ENCODE data around the gene STAT5A.
A peak's percentile ranks its signal among the peaks of the same experiment; 100 is the strongest.
"Not testable (repeated sequence)": the region's sequence is repeated elsewhere in the genome, so short reads cannot be mapped to it uniquely, and the experiment has no call there.

Gene STAT5A

DNA sequence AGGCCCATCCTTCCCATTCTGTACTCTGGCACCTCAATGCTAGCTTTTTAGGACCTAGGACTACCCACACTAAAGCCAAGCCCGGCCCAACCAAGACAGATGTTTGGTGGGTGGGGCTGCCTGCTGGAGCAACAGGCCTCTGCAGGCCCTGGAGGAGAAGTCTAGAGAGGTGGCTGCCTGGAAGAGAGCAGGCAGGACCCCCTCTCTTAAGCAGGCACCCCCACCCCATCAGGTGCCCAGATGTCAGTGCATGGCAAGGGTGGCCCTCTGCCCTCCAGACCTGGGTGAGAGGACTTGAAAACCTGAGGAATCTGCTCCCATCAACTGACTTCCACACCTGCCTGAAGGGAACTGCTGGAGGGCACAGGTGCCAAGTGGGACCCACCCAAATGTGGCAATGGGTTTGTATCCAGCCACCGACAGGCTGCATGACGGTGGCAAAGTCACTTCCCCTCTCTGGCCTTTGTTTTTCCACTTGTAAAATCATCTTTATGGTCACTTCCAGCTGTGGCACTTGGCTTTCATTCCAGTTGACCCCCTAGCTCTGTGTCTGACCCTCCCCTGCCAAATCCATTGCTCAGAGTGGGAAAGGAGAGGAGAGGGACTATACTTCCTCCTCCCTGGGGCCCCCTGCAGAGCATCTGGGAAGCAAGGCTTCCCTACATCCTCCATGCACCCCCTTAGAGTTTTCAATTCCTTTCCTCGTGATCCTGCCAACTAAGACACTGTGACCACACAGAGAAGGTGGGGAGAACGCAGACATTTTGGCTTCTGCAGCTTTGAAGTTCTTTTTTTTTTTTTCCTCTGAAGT, 1.7 kb upstream of the STAT5A start:
- no peak for DNase-seq

DNA sequence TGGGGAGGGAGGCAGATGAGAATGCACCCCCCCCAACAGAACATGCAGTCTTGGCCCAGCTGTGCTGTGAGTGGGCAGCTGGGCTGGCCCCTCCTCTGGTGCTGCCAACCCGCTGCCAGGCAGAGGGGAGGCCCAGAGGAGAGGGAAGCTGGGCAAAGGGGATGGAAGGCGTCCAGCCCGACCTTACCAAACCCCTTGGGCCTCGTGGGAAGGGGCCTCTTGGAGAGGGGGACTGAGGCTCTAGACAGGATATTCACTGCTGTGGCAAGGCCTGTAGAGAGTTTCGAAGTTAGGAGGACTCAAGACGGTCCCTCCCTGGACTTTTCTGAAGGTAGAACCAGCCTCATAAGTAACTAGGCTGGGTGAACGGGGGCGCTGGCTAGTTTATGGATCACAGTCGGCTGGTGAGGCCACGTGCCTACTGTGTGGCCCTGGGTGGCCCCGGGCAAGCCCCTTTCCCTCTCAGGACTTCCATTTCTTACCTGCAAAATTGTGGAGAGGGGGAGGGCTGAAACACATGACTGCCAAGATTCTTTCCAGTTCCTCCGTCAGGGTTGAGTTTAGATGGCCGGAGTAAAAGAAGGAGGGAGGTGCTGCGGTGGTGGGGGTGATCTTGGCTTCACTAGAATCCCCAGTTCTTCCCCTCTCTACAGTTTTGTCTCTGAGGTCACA, 857 bp upstream of the STAT5A start:
- peak in 1 of 4 experiments; percentile 27 for DNase-seq

DNA sequence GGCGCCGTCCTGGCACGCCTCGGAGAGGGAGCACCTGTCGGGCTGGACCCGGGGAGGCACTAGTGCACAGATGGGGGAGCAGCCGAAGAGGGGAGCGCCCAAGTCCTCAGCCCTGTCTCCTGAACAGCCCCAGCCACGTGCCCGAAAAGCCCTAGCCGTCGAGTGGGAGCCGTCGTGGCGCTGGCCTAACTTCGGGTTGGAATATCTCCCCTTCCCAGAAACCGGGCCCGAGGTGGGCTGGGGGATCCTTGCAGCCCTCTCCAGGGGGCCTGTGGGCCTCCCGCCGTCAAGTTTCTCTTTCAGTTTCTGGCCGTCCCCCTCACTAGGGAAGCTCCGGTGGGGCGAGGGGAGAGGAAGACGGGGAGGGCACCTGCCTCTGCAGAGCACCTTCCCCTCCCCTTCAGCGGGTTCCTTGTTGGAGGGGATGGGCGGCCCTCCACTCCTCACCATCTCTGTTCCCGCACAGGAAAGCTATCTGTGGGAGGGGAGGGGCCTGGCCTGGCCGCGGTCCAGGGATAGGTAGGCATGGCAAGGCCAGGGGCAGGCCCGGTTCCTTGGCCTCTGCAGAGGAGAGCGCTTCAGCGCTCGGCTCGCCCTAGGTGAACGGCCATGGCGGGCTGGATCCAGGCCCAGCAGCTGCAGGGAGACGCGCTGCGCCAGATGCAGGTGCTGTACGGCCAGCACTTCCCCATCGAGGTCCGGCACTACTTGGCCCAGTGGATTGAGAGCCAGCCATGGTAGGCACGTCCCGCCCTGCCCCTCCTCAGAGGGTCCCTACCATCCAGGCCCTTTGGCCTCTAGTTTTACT, 709 bp downstream of the STAT5A start:
- peak in 2 of 4 experiments; percentile 39 to 46 for DNase-seq

DNA sequence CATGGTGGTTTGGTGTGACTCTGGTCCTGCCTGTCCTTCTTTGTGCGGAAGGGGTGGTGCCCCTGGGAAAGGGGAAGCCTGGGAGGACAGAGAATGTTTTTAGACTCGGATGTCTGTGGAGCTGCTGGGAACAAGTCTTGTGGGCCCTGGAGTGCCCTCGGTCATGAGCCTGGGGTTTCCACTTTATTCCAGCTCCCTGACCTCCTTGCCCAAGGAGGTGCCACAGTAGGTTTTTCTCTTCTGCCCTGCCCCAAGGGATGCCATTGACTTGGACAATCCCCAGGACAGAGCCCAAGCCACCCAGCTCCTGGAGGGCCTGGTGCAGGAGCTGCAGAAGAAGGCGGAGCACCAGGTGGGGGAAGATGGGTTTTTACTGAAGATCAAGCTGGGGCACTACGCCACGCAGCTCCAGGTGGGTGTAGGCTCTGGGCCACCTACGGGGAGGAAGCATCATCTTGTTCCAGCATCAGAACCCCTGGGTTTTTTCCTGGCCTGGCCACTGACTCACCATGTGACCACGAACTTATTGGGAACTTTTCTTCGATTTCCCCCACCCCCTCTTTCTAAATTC, 1.4 kb downstream of the STAT5A start:
- DNase-seq = no peak

DNA sequence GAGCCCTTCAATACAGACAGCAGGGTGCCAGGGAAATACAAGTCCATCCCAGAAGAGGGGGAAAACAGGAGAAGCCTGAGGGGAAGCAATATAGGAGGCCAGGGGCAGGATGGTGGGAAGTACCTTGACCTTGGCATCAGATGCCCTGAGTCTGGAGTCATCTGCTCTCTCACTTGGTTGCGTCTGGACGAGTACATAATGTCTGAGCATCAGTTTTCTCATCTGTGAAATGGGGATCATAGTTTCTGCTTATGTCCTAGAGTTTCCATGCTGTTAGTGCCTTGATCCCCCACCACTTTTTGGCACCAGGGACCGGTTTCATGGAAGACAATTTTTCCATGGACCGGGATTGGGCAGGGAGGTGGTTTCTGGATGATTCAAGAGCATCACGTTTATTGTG, 2.3 kb downstream of the STAT5A start:
- no peak for DNase-seq

DNA sequence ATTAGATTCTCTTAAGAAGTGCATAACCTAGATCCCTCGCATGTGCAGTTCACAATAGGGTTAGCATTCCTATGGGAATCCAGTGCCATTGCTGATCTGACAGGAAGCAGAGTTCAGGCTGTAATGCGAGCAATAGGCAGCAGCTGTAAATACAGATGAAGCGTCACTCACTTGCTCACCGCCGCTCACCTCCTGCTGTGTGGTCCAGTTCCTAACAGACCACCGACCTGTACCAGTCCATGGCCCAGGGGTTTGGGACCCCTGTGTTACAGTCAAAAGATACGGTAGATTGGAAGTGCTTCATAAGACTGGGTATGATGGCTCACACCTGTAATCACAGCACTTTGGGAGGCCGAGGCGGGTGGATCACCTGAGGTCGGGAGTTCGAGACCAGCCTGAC, 2.8 kb downstream of the STAT5A start:
- no peak for DNase-seq

DNA sequence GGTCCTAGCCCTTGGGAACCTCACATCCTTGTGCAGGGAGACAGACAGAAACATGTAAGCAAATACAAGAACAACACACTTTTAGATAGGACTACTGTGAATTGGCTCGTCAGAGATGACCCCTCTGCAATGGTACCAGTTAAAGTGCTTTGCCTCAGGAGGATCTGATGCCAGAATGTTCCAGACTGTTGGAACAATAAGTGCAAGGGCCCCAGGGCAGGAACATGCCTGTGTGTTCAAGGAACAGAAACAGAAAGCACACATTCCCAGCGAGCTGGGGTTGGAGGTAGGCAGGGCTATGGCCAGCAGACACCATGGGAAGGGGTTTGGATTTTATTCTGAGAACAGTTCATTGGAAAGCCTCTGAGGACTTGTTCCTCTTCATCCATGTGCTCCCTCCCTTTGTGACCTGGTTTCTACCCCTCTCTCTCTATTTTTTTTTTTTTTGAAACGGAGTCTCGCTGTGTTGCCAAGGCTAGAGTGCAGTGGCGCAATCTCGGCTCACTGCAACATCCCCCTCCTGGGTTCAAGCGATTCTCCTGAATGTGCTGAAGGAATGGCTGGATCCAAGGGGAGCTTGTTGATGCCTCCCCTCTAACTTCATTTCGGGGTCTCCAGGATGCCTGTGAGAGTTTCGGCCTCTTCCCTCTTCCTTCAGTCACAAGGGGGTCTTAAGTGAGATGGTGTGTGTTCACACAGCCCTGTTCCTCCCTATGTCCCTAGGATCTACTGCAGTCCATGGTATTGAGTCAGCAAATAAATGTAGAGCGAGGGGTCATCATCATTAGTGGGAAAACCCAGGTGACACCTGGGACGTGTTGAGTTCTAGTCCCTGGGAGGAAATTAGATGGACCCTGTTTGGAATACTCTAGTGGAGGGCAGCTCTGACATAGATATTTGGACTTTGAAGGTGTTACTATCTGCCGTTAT, 6.4 kb downstream of the STAT5A start:
- DNase-seq = no peak

DNA sequence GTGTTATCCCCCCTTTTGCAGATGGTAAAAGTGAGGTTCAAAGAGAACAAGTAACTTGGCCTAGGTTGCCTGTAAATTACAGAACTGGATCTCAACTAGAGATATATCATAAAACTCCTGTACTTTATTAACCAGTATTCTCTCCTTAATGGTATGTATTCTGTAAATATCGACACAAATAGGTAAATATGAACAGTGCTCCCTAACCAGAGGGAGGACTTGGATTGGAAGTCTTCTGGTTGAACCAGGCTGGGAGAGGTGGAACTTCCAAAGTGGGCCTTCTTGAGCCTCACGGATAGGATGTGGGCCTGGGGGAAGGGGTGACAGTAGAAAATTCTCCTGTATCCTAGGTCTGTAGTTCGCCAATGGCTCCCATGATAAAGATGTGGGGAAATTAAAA, 7.7 kb downstream of the STAT5A start:
- DNase-seq = no peak

DNA sequence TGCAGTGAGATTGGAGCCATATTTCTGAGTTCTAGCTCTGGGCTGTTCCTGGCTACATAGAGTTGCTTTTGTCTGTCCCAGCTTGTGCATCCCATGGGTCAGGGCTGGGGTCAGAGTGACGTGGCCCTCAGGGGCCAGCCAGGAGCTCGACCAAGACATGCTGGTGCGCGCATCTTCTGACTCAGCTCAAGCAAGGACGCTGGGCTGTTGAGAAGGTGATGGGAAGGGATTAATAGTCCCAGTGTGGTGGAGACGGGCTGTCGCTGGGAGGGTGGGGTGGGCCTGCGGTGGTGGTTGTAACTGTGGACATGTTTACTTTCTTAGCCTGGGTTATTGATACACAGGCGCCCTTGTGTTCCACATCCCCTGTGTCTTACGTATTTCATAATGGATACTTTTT, 9.5 kb downstream of the STAT5A start:
- not testable (repeated sequence) for DNase-seq

DNA sequence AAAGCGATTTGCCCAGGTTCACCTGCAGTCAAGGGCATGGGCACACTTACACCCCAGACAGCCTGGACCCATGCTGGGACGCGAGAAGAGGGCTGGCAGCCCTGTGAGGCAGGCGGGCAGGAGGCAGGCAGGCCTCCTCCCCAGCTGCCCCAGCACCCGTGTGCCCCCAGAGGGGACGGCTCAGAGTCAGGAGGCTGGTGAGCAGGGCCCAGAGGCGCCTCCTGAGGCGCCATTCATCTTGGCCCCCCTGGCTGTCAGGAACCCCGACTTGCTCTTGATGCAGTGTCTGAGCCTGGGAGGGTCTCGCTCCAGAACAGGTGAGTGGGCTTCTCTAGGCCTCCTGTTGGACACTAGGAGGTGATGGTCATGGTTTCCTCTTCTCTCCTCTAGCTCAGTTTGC, 11.1 kb downstream of the STAT5A start:
- DNase-seq = not testable (repeated sequence)

DNA sequence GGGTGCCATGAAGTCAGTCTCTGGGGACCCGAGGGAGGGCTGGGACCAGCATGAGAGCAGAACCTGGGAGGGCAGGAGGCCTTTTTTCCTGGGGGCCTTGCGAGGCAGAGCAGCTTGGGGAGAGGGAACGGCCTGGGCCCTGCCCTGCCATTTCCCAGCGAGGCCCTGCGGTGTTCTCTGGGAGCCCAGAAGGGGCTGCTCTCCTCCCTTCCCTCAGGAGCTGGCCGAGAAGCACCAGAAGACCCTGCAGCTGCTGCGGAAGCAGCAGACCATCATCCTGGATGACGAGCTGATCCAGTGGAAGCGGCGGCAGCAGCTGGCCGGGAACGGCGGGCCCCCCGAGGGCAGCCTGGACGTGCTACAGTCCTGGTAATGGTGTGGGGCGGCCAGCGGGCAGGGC, 11.6 kb downstream of the STAT5A start:
- DNase-seq = not testable (repeated sequence)

DNA sequence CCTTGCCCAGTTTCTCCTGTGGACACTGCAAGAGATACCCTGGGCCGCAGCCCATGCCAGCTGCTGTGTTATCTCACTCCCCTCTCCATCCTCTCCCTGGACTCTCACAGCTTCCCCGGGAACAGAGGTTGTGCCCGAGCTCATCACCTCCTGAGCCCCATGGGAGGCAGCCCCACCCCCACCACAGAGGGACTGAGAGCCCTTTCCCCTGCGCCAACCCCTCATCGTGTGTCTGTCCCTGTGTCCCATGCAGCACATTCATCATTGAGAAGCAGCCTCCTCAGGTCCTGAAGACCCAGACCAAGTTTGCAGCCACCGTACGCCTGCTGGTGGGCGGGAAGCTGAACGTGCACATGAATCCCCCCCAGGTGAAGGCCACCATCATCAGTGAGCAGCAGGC, 12.7 kb downstream of the STAT5A start:
- no peak for DNase-seq

DNA sequence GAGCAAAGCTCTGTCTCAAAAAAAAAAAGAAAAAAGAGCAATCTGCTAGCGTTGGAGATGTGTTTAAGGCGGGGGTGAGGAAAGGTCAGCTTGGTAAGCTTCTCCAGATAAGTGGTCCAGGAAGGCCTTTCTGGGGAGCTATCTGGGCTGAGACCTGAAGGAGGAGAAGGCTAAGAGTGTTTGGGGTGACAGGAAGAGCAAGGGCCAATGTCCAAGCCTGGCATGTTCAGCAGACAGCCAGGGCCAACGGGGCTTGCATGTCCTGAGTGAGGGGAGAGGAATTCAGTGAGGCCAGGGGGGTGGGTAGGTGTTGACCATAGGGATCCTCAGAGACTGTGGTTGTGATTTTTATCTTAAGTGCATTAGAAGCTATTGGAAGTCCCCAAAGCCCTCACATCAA, 15.4 kb downstream of the STAT5A start:
- no peak for DNase-seq

DNA sequence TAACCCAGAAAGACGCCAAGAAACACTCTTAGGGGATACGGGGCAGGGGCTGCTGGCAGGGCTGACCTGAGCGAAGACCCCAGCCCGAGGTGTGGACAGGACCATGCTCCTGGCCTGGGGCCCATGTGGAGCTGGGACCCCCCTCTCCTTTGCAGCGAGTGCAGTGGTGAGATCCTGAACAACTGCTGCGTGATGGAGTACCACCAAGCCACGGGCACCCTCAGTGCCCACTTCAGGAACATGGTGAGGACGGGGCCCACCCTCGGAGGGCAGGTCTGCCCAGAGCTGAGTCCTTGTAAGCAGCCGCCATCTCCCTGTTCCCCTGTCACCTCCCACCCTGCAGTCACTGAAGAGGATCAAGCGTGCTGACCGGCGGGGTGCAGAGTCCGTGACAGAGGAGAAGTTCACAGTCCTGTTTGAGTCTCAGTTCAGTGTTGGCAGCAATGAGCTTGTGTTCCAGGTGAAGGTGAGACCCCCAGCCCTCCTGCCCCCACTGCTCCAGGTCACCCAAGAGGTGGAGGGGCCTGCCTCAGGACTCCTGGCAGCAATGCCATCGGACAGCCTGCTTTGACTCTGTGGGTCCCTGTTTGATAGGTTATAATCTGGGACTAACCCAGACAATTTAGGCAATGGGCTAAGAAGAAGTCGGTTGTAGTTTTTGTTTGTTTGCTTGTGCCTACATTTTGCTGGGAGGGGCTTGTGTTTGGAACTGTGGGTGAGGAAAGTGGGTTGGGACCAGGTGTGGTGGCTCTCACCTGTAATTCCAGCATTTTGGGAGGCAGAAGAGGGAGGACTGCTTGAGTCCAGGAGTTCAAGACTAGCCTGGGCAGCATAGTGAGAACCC, 16.1 kb downstream of the STAT5A start:
- DNase-seq = no peak

DNA sequence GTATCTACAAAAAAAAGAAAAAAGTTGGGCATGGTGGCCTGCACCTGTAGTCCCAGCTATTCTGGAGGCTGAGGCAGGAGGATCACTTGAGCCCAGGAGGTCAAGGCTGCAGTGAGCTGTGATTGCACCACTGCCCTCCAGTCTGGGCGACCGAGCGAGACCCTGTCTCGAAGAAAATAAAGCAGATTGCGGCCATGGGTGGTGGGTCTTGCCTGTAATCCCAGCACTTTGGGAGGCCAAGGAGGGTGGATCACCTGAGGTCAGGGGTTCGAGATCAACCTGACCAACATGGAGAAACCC, 16.7 kb downstream of the STAT5A start:
- not testable (repeated sequence) for DNase-seq

DNA sequence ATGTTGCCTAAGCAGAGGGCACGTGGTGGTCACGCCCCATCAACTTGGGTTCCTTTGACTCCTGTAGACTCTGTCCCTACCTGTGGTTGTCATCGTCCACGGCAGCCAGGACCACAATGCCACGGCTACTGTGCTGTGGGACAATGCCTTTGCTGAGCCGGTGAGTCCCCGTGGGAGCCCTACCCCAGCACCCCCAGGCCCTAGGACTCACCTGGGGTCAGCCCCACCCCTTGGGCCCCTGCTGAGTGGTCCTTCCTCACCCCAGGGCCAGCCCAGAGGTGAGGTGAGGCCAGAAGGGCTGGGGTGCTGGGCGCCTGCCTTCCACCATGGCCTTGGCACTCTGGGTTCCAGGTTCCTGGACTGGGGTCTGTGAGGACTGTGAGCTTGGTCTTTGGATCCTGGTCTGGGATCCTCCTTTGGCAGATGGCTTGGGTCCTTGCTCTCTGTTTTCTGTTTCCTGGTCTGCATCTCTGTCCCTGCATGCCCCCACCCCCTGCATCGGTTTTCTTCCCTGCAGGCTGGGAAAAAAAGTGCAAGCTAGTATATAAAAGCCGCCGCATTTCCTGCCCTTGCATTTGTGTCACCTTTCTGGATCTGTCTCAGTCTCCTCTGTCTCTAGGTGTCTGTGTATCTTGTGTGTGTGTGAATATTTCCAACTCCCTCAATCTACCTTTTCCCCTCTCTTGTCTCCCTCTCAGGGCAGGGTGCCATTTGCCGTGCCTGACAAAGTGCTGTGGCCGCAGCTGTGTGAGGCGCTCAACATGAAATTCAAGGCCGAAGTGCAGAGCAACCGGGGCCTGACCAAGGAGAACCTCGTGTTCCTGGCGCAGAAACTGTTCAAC, 17.5 kb downstream of the STAT5A start:
- DNase-seq = peak in 1 of 4 experiments; percentile 36

DNA sequence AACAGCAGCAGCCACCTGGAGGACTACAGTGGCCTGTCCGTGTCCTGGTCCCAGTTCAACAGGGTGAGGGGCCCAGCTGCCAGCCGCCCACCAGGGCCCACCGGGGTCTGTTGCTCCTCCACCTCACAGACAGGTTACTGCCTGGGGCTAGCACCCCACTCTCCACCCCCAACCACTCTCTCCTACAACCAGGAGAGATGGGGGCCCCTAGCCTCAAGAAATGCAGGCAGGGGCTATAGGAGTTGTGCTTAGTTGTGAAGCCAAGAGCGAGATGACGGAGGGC, 18.0 kb downstream of the STAT5A start:
- no peak for DNase-seq

DNA sequence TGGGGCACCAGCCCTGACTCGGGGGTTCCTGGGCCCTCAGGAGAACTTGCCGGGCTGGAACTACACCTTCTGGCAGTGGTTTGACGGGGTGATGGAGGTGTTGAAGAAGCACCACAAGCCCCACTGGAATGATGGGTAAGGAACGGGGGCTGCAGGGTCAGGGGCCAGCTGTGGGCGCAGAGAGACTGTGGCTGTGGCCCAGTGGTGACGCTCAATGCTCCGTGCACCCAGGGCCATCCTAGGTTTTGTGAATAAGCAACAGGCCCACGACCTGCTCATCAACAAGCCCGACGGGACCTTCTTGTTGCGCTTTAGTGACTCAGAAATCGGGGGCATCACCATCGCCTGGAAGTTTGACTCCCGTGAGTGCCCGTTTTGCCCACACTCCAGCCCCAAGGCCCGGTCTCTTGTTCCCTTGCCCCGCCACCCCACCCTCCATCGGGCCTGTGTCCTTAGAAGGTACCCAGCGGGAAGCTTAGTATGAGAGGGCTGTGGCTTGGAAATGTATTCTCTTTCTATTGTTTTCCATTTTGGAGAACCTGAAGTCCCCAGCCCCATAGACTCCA, 19.1 kb downstream of the STAT5A start:
- DNase-seq = no peak

DNA sequence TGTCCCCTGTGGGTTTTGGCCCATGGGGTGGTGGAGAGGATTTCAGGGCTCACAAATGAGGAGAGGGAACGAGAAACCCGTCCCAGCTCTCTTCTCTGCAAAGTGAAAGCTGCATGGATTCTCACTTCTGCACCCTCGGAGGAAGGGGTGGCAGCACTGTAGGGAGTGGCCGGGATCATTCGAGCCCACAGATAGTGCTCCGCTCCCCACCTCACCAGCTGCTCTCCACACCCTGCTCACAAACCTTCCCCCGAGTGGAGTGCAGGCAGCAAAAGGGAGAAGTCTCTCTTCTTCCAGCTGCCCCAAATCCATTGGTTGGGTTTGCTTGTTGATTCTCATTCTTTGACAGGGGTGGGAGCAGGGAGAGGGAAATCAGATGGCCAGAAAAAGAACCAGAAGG, 20.1 kb downstream of the STAT5A start:
- DNase-seq = no peak

DNA sequence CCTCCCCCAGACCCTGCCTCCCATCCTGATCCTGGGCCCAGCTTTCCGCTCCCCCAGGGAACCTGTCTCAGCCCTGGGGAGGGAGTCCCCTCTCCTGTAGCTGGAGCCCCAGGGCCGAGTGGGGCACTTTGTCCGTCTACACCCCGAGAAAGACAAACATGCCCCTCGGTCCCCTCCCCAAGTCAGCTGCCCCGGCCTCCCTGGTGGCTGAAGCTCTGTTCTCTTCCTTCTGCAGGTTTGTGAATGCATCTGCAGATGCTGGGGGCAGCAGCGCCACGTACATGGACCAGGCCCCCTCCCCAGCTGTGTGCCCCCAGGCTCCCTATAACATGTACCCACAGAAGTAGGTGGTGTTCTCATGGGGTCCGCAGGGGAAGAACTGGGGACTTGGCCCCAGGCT, 20.8 kb downstream of the STAT5A start:
- DNase-seq = no peak

Measured in activated naive CD4-positive, alpha-beta T cell (primary cell).